Femur (tissue), 1 donor: ENCODE results near the gene FBLN2.
"Not testable (repeated sequence)": the region's sequence is repeated elsewhere in the genome, so short reads cannot be mapped to it uniquely, and the experiment has no call there.

Experiments used
- DNase-seq: peaks from one replicate; pipeline ENCODE4 v3.0.0-alpha.2; 2017

The FBLN2 gene

DNA sequence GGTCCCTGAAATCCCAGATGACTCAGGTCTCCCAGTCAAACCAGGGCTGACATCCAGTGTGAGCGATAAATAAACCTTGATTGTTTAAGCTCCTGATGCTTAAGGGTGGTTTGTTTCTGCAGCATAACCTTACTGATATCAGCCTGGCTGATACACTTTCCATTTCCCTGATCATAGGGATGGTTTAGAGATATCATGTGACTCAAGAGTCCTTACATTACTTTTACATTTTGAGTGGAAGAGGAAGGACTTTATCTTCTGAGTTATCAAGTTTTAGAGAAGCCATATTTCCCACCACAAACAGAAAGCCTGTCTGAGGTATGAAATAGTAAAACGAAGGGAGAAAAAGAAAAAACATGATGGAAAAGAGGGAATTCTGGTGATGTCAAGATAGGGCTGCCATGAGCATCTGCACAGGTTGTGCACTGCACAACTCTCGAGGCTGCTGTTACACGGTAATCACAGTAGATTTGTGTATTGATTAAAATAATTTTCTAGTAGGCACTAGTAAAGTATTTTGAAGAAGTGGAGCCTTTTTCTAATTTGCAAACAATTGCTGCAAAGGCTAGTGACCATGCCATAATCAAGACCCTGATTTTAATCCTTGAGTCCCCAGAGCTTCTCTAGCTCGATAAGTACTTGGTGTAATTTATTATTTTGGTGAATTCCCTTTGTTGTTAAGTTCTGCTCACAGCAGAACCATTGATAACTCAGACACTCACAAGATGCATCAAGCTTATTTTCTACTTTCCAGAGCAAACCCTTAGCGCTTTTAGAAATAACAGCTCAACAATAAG, 34.1 kb upstream of the FBLN2 start:
- DNase-seq: no peak

GRCh38 chr3:13515786-13516759, 32.9 kb upstream of the FBLN2 start:
- peak; percentile 84 for DNase-seq

GRCh38 chr3:13516760-13517135, 32.2 kb upstream of the FBLN2 start:
- DNase-seq: no peak

- DNase-seq: no peak
Observed at GRCh38 chr3:13517253-13517977, 31.5 kb upstream of the FBLN2 start.

DNA sequence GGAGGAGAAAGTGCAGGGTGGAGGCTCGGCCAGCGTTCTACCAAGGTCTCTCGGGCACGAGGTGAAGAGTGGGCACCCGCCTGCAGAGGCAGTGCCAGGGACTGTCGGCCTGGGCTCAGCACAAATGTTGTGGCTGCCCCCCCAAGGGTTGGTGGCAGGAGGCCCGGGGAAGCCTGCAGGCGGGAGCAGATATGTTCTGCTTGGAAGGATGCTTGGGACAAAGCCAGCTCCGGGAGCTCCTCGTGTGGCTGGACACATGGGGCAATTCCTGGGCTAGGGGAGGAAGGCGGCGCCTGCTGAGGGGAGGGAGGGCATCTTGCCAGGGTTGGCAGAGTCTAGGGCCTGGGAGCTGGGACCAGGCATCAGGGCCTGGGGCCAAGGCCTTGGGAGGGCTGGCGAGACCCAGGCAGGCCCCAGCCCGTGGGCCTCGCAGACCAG, 30.4 kb upstream of the FBLN2 start:
- DNase-seq: peak; percentile 84

DNA sequence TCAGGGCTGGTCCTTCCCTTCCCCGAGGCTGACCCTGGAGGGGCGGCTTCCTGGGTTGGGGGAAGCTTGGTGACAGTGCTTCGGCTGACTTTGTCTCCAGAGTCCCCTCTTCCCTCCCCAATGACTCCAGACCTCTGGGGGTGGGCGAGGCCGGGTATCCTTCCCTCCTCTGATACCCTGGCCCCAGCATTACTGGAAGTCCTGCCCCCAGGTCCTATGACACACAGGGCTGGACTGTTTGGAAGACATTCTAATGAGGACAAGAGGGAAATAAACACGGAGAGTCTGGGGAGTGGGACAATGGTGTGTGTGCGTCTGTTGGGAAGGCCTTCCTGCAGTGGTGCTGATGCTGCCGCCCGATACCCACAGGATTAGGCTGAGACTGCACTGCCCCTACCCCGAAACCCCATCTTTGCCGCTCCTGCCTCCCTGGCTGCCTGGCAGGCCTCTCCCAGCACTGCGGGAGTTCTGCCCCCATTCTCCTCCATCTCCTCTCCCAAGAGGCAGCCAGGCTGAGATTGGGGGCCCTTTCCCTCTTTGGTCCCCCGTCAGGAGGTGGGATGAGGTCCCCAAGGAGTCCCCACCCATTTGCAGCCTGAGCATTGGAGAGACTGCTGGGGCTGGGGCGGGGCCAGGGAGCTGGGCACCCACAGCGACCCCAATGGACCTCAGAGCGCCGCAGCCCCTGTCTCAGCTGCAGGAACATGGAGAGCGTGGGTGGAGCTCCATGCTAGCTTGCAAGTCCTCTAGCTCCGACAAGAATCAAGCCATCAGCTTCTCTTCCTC, 29.7 kb upstream of the FBLN2 start:
- no peak for DNase-seq

GRCh38 chr3:13520326-13520880, 28.5 kb upstream of the FBLN2 start:
- DNase-seq: no peak

DNA sequence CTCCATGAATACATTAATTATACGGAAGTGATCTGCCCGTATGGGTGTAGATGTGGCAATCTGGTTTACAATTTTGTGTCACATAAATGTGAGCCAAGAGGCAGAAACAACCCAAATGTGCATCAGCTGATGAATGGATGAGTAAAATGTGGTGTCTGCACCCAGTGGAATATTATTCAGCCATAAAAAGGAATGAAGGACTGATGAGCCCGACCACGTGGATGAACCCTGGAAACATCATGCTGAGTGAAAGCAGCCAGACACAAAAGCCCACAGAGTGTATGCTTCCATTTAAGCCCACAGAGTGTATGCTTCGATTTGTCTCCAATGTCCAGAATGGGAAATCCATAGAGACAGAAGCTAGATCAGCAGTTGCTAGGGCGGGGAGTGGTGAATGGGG, 27.6 kb upstream of the FBLN2 start:
- no peak for DNase-seq

GRCh38 chr3:13521749-13522148, 27.2 kb upstream of the FBLN2 start:
- DNase-seq: not testable (repeated sequence)

GRCh38 chr3:13522236-13522635, 26.7 kb upstream of the FBLN2 start:
- no peak for DNase-seq

GRCh38 chr3:13524979-13525669, 23.8 kb upstream of the FBLN2 start:
- DNase-seq: no peak

GRCh38 chr3:13525827-13526625, 22.9 kb upstream of the FBLN2 start:
- no peak for DNase-seq

DNA sequence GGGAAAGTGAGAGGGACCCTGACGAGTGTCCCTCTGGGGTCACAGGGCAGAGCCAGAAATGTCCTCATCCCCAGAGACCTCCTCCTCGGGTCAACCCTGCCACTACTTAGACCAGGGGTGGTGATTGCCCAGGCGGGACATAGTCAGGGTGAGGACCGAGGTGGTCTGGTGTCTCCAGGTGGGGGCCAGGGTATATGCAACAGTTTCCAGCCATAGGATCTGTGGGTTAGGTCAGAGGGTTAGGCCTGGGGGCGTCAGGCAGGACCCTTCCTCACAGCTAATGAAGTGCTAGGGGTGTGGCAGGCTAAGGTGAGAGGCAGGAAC, 22.3 kb upstream of the FBLN2 start:
- no peak for DNase-seq

- no peak for DNase-seq
Observed at GRCh38 chr3:13528217-13528867, 20.6 kb upstream of the FBLN2 start.

DNA sequence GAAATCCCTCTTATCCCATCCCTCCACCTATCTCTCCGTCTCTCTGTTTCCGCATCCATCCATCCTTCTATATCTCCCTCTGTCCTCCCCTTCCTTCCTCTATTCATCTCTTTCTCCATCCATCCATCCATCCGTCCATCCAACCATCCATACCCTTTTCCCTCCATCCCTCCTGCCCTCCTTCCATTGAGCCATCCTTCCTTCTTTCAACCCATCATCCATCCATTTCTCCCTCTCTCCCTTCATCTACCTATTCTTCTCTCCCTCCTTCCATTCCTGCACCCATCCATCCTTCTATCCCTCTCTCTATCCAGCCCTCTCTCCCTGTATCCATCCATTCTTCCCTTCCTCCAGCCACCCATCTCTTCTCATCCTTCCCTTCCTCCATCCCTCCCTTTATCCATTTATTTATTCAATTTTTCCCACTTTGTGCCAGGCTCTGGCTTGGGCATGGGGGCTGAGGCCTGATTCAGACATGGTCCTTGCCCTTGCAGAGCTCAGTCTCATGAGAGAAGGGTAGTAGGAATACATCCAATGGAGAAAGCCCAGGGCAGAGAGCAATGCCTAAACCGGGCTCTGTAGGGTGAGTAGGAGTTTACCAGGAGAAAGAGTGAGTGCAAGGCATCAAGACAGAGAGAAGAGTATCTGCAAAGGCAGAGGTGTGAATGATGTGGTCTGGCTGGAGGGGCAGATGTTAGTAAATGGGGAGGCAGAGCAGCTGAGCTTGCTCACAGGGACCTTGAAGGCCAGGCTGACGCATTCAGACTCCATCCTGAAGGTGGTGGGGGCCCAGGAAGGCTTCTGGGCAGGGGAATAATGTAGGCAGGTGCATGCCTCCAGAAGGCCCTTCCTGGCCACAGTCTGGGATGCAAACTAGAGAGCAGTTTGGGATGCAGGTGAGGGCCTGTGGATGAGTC, 19.5 kb upstream of the FBLN2 start:
- no peak for DNase-seq

- no peak for DNase-seq
Observed at GRCh38 chr3:13530241-13531009, 18.5 kb upstream of the FBLN2 start.

DNA sequence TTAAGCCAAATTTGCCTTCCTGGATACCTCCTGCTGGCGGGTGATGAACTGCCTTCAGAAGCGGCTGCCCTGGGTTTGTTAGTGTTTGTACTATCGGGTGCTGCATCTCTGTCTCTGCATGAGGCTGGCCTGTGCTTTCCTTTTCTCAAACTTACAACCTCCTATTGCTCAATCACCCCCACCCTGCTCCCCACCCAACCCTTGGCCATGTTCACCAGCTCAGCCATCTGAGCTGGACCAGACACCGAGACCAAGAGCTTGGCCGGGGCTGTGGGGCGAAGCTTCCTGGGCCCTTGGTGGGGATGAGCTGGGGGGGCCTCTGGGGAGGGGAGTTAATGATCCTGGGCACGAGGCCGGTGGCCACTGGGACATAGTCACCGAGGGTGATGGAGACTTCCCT, 16.8 kb upstream of the FBLN2 start:
- no peak for DNase-seq

DNA sequence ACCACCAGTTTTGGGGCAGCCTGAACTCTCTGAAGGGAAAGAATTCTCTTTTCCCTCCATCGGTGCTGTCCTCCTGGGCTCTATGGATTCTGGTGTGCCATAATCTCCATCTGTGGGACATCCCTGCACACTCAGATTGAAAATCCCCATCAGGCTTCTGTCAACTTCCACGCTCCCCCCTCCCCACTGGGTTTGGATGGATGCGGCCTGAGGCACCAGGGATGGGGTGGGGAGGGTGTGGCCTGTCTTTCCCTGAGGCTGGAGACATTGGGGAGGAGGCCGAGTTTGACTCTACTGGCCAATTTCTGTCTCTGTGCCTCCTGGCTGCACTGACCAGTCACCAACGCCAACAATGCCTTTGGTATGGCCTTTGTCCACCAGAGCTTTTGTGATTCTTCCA, 16.3 kb upstream of the FBLN2 start:
- DNase-seq: no peak
